GM21619 (cell line): ENCODE data around the gene ELAVL1.
"Not testable (repeated sequence)": the region's sequence is repeated elsewhere in the genome, so short reads cannot be mapped to it uniquely, and the experiment has no call there.

ENCODE experiments used
- ATAC-seq: cut with Tn5 transposase; IDR thresholded peaks from one replicate; pipeline ENCODE4 v1.9.1; 2021; ENCODE audit not compliant: unreplicated experiment

Gene ELAVL1

DNA sequence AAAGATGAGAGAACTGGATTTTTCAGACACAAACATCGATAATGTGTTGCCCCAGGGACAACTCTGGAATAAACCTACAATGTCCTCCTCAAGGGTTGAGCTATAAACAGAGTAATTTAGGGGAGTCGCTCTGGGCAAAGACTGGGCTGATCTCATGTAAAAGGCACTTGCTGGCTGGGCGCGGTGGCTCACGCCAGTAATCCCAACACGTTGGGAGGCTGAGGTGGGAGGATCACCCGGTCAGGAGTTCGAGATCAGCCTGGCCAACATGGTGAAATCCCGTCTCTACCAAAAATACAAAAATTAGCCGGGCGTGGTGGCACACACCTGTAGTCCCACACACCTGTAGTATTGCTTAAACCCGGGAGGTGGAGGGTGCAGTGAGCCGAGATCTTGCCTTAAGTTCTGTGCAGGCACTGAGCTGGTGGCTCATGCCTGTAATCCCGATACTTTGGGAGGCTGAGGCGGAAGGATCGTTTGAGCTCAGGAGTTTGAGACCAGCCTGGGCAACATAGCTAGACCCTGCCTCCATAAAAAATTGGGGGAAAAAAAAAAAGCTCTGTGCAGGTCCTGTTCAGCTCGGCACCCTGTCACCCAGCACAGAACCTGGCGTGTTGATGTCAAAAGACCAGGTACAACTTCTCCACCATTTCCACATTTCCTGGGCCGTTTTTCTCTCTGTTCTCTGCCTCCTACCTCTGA is 63.4 kb downstream of the ELAVL1 start:
- ATAC-seq = no peak

DNA sequence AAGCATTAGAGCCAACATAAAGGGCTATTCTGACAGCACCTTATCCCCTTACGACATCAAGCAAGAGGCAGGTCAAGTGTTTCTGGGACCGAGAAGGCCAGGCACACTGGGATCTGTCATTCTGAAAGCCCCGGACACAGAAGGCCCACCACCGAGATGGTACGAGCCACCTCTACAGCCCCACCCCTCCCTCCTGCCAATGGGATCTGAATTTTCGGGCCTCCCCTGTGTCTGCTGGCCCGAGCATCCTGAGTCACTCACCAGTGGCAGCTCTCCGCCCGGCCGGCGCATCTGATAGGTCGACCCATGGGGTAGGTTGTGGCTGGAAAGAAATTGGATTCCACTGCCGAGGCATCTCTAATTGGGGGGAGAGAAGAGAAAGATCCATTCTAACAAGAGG is 64.6 kb downstream of the ELAVL1 start:
- ATAC-seq = no peak

DNA sequence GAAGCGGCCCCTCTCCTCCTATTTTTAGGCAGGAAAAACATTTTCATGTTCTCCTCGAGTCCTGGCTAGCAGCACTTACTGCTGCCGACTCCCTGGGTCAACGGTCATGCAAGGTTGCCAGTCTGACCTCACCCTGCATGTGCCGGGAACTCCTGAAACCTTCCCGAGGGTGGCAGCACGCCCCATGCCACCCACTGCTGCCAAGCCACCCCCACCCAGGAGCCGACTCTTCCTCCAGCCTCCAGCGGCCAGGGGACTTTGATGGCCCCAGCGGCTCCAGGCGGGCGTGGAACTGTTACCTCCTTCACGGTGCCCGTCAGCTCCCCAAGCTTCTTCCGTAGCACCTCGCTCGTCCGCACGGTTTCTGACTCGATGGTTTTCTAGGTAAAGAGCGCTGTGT is 70.7 kb downstream of the ELAVL1 start:
- no peak for ATAC-seq

DNA sequence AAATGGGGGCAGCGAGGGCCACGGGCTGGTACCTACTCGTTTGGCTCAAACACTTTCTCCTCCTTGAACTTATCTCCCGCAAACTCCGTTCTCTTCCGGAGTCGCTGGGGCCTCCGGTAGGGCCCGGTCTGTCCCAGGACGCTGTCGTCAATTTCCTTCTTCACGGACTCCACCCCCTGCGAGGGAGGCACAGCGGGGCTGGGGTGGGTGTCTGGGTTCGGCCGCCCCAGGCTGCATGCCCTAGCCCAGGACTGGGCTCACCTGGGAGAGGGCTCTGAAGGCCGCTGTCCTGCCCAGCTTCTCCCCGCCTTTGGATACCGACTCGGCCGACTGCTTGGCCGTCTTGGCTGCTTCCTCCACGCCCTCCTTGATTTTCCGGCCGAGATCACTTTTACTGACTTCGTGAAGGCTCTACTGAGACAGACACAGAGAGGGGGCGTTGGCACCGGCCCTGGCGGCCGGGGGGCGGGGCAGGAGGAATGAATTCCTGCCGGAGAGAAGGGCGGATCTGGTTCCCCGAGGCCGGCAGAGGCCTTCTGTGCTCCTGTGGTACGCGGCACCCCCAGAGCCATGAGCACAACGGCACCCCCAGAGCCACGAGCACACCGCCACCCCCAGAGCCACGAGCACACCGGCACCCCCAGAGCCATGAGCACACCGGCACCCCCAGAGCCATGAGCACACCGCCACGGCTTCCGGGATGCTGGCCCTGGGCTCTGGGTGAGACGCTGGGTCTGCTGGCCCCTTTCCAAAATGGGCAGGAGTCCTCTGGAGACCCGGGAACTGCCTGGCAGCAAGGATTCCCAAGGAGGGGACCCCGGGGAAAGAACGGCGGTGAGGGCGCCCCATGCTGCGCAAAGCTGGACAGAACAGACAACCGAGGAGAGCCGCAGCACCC is 71.4 kb downstream of the ELAVL1 start:
- ATAC-seq = no peak

GRCh38 chr19:7933411-7933810 is 72.0 kb downstream of the ELAVL1 start:
- ATAC-seq = no peak

DNA sequence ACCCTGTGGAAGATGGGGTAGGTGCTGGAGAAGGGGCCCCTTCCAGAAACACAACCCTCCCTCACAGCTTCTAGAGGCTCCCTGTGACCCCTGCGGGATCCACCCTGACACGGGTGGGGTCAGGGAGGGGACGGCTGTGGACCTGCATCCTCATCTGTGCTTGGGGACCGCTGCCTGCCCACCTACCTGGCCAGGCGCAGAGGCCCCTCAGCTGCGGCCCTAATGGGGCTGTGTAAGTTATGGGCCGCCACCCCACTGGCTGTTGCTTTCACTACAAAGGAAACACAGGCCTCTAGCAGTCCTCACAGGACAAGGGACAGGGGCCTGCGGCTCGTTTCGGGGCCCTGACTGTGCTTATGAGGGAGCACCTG is 72.5 kb downstream of the ELAVL1 start:
- no peak for ATAC-seq

GRCh38 chr19:7932276-7932929 is 73.0 kb downstream of the ELAVL1 start:
- ATAC-seq = no peak

GRCh38 chr19:7931221-7932061 is 74.0 kb downstream of the ELAVL1 start:
- ATAC-seq = no peak

DNA sequence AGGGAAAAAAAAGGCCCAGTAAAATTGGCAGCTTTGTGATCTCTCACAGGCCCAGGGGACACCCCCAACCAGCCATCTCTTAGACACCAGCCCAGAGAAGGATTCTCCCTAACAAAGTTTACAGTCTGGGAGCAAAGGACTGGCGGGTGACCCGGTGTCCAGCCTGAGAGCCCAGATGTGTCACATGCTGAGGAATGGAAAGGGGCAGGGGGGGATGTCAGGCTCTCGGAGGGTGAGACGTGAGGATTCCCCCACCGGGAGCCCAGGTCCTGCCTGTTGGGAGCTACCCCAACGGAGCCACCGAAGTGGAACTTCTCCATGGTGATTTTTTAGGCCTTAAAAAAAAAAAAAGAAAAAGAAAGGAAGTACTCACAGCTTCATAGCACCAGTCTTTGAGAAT is 74.7 kb downstream of the ELAVL1 start:
- ATAC-seq = no peak

DNA sequence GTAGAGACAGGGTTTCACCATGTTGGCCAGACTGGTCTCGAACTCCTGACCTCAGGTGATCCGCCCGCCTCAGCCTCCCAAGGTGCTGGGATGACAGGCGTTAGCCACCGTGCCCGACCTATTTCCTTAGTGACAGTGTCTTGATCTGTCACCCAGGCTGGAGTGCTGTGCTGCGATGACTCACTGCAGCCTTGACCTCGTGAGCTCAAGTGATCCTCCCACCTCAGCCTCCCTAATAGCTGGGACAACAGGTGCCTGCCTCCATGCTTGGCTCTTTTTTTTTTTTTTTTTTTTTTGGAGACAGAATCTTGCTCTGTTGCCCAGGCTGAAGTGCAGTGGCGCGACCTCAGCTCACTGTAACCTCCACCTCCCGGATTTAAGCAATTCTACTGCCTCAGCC is 75.4 kb downstream of the ELAVL1 start:
- not testable (repeated sequence) for ATAC-seq

DNA sequence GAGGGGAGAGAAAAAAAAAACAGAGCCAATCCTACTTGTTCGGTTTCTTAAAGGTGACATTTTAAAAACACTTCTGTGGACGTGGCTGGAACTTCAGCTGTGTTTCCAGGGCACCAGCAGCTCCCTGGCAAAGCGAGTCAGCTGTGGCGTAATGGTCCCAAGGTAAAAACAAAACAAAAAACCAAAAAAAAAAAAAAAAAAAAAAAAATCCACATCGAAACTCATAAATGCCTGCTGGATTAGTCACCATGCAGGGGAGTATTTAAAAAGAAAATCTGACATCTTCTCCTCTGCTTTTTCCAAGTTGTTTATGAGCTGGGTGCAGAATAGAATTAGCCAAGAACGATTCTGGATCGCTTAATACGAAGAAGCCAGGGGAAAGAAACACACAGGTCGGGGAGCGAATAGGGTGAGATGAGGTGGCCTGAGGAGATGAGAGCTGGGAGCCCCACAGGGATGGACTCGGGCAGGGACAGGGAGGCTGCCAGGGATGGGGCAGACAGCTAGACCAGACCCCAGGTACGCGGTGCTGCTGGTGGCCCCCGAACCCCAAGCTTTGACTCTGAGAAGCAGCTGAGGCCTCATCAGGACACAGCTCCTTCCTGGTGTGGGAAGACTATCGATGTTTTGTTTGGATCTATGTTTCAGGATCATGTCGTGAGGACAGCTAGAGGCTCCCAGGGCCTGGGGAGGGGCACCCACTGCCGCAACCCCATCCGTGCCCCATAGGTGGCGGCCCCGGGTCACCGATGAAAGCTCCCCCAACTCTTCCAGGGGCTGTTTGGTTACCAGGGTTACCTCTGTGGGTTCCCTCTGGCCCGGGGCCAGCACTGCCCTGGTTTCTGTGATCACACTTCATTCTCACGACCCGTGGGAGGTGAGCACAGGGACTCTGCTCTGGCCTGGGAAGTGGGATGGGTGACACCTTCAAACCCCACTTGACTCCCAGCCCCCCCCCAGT is 76.4 kb downstream of the ELAVL1 start:
- ATAC-seq = no peak

DNA sequence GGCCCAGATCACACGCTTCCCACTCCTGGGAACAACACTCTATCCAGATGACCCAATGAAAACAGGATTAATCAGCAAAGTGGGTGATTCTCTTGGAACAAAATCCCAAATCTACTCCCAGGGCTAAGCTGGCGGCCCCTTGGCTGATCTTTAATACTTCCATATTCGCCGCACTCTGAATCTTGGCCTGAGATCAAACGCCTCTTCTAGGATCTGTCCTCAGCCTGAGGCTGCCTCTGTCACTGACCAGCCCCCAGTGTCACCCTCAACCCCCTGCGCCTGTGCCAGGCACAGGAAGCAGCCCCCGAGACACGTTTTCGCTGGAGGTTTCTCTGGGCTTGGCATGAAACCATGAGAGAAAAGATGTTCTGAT is 77.1 kb downstream of the ELAVL1 start:
- ATAC-seq = no peak

DNA sequence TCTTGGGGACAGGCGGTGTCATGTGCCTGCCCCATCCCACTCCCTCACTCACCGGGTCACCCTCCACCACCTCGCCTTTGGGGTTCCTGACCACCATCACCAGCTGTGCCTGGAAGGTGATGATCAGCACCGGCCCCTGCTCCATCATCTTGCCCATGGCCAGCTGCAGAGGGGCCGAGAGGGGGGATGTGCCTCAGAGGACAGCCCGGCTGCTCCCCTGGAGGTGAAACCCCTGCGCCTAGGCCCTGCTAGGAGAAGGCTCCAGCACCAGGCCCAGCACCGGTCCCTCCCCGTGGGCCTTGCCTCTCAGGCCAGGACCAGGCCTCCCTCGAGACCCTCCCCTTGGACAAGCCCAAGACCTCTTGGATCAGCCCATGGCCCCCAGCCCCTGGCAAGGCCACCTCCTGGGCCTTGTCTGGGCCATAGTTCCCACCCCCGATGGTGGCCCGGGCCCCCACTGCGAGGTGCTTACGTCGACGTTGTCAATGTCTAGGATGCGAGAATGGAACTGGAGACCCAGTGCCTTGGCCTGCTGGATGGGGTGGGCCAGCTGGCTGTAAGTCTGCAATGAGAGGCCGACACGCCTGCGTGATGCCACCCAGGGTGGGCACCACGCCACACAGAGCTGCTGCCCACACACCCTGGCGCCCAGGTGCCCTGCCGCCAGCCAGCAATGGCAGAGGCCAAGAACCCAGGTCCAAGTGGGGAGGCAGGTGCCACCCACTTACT is 77.7 kb downstream of the ELAVL1 start:
- ATAC-seq = no peak

DNA sequence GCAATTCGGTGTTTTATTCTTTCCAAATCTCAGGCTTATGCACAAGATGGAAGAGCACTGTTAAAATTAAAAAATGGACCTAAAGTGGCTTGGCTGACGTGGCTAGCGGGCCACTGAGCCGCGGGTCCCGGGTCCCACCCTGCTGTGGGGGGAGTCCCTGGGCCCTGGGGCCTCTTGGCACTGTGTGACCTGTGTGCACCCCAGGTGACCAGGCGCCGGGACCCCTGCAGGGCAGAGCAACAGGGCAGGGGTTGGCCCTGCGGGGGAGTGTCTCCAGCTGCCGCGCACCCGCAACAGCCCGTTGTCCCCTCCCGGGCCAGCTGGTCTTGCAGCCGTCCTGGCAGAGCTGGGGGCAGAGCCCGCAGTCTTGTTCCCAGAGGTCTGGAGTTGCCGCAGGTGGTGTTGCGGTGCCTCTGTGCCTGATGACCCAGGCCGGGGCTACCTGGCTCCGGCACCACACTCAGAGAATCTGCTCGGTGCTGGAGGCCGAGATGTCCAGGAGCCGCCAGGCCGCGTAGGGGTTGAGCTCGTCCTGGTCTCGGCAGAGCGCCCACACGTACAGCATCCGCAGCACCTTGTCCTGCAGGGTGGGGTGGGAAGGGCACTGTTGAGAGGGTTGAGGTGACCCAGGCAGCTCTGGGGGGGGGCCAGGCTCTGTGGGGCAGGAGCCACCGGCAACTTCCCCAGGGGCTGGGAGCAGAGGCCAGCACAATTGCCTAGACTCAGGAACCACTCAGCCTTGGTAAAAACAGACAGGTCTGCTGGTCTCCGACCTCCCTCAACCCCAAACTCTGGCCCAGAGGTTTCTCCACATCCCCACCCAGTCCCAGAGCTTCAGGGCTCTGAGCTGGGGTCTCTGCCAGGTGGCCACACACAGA is 78.5 kb downstream of the ELAVL1 start:
- ATAC-seq = no peak

- no peak for ATAC-seq
Observed at GRCh38 chr19:7926021-7926726, 79.3 kb downstream of the ELAVL1 start, which contains the start of gene CTXN1. CTXN1 (minus strand) TSS chr19:7926135; CDS start chr19:7925538, 597 bp downstream.

- ATAC-seq = no peak
Observed at GRCh38 chr19:7925171-7925851, 80.1 kb downstream of the ELAVL1 start.

- no peak for ATAC-seq
Observed at GRCh38 chr19:7924651-7925170, 80.7 kb downstream of the ELAVL1 start.
